PC-3 (cell line): ENCODE data around the gene EVA1B. TPM values are rescaled to one million over a fixed set of nuclear protein-coding genes. Genes with fewer than 3 reads are reported as not detected.

Experiments
- ATAC-seq: fragments of 200-7000 bp; cut with Tn5 transposase; 2 replicates; pipeline ENCODE4 v1.9.1; 2020; ENCODE audit warnings: mild to moderate bottlenecking, moderate library complexity
- BruUV-seq: library from RNA; stranded (reverse); fragments of 400-500 nt; replicated peaks from 2 replicates; lab custom pipeline; 2021; lab: Mats Ljungman, UMichigan
- CTCF ChIA-PET: fragments of 300-600 bp; sonication (Branson Sonifier 250); formaldehyde crosslinking; loops from one replicate; lab custom pipeline; 2022; ENCODE audit warnings: antibody characterized with exemption; lab: Charles Lee
- POLR2A ChIA-PET: fragments of 300-600 bp; sonication (Branson Sonifier 250); formaldehyde crosslinking; loops from one replicate; lab custom pipeline; 2022; ENCODE audit warnings: antibody characterized with exemption; ENCODE audit not compliant: unreplicated experiment; lab: Charles Lee
- DNase-seq: peaks from one replicate; pipeline ENCODE4 v3.0.0-alpha.2; 2015
- H2AFZ ChIP-seq: fragments of 300-600 bp; sonication (generic); 2 replicates; pipeline ENCODE4 v1.6.0; 2016; ENCODE audit warnings: antibody characterized with exemption, low read length
- H3F3A ChIP-seq: fragments of 300-600 bp; sonication (generic); one replicate; pipeline ENCODE4 v1.6.0; 2017; ENCODE audit warnings: antibody characterized with exemption, low read length, control low read depth, mild to moderate bottlenecking; ENCODE audit not compliant: unreplicated experiment
- H3K27ac ChIP-seq: fragments of 300-600 bp; sonication (generic); 2 replicates; pipeline ENCODE4 v1.5.1; 2016; ENCODE audit warnings: mild to moderate bottlenecking, low read length
- H3K27me3 ChIP-seq: fragments of 300-600 bp; sonication (generic); 2 replicates; pipeline ENCODE4 v1.6.1; 2016; ENCODE audit warnings: low read length, mixed read lengths
- H3K36me3 ChIP-seq: fragments of 300-600 bp; sonication (generic); 2 replicates; pipeline ENCODE4 v1.6.1; 2016; ENCODE audit warnings: low read depth, mixed run types, low read length, mixed read lengths
- H3K4me1 ChIP-seq: fragments of 300-600 bp; sonication (generic); 2 replicates; pipeline ENCODE4 v1.5.1; 2016; ENCODE audit warnings: low read length; ENCODE audit not compliant: insufficient read depth
- H3K4me2 ChIP-seq: fragments of 300-600 bp; sonication (generic); 2 replicates; pipeline ENCODE4 v1.6.0; 2016; ENCODE audit warnings: low read length
- H3K4me3 ChIP-seq: fragments of 300-600 bp; sonication (generic); 2 replicates; pipeline ENCODE4 v1.5.1; 2016; ENCODE audit warnings: mild to moderate bottlenecking, low read length, mixed read lengths
- H3K79me2 ChIP-seq: fragments of 300-600 bp; sonication (generic); 2 replicates; pipeline ENCODE4 v1.6.1; 2017; ENCODE audit warnings: low read length, mixed read lengths
- H3K9ac ChIP-seq: fragments of 300-600 bp; sonication (generic); 2 replicates; pipeline ENCODE4 v1.6.0; 2016; ENCODE audit warnings: mild to moderate bottlenecking, low read length
- H3K9me2 ChIP-seq: fragments of 300-600 bp; sonication (generic); replicated peaks from 2 replicates; pipeline ENCODE4 v1.6.1; 2016; ENCODE audit warnings: mixed run types, low read length, mixed read lengths
- H3K9me3 ChIP-seq: fragments of 300-600 bp; sonication (generic); 2 replicates; pipeline ENCODE4 v1.6.1; 2016; ENCODE audit warnings: low read length, mixed read lengths
- H4K20me1 ChIP-seq: fragments of 300-600 bp; sonication (generic); 2 replicates; pipeline ENCODE4 v1.6.1; 2016; ENCODE audit warnings: low read length, mixed read lengths
- EZH2 ChIP-seq: fragments of 300-600 bp; sonication (generic); IDR thresholded peaks from one replicate; pipeline ENCODE4 v1.6.1; 2017; ENCODE audit warnings: antibody characterized with exemption, mild to moderate bottlenecking, low read length; ENCODE audit not compliant: unreplicated experiment
- EZH2phosphoT487 ChIP-seq: fragments of 300-600 bp; sonication (generic); IDR thresholded peaks from 2 replicates; pipeline ENCODE4 v1.6.1; 2018; ENCODE audit warnings: mild to moderate bottlenecking, antibody characterized with exemption, low read length, borderline replicate concordance
- intact Hi-C: fragments of 100-400 bp; cut with micrococcal nuclease; formaldehyde crosslinking; loops from 2 replicates; pipeline ENCODE4 v1.9.0; 2023
- total RNA-seq: library from RNA; depleted of rRNA; stranded (reverse); fragments of >200 nt; gene quantifications from 2 replicates; pipeline ENCODE4 v1.2.3, GENCODE V29; 2014
- TF ChIP-seq, protein P1 (sequence below): fragments of 300-600 bp; sonication (generic); conservative IDR thresholded peaks from 2 replicates; pipeline ENCODE4 v1.5.1; 2017; ENCODE audit warnings: antibody characterized with exemption, low read depth, mild to moderate bottlenecking, low read length

EVA1B gene
- total RNA-seq, 1 experiment from 2014 or later = 89.1 TPM

DNA sequence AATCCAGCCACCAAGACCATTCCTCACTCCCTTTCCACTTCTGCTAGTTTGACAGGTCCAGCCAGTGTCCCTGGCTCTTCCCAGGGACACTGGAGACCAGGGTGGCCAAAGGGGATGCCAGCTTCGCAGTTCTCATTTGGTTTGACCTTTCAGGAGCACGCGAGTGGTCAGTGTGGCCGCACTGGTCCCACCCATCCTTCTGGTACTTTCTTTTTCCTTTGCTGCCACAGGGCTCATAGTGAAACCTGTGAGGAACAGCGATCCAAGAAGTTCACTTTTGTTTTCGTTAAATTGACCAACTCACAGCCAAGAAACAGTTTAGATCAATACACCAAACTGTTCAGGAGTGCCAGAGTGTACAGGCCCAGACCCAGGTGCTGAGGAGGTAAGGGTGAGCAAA, 14.4 kb upstream of the EVA1B start:
- ChIA-PET CTCF (no interaction called here), POLR2A (no interaction called here)
- DNase-seq (no peak), ATAC-seq (no peak)
- Histone ChIP-seq H4K20me1 (no peaks in the 10 kb centered on the region), H3K4me1 (0 out of 2 replicates have a peak, but pooled peaks cover 3% of the 10 kb centered on the region), H3K79me2 (no peaks in the 10 kb centered on the region), H3K9me3 (no peaks in the 10 kb centered on the region), H3K9me2 (no peaks in the 10 kb centered on the region), H3K27me3 (no peaks in the 10 kb centered on the region), H3K27ac (no peak overlapping the region), H3K9ac (no peak overlapping the region), H3K4me3 (no peak overlapping the region), H3K4me2 (no peak overlapping the region), H3K36me3 (peaks cover 4% of the 10 kb centered on the region; the same call in 1 of the 2 replicates), H3F3A (no peaks in the 10 kb centered on the region), H2AFZ (no peak overlapping the region)
- no peak for TF ChIP-seq EZH2
- TF ChIP-seq, protein P1, sequence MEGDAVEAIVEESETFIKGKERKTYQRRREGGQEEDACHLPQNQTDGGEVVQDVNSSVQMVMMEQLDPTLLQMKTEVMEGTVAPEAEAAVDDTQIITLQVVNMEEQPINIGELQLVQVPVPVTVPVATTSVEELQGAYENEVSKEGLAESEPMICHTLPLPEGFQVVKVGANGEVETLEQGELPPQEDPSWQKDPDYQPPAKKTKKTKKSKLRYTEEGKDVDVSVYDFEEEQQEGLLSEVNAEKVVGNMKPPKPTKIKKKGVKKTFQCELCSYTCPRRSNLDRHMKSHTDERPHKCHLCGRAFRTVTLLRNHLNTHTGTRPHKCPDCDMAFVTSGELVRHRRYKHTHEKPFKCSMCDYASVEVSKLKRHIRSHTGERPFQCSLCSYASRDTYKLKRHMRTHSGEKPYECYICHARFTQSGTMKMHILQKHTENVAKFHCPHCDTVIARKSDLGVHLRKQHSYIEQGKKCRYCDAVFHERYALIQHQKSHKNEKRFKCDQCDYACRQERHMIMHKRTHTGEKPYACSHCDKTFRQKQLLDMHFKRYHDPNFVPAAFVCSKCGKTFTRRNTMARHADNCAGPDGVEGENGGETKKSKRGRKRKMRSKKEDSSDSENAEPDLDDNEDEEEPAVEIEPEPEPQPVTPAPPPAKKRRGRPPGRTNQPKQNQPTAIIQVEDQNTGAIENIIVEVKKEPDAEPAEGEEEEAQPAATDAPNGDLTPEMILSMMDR = no peak
- TF ChIP-seq EZH2phosphoT487 = no peak
- intact Hi-C loops = no loop called here
- BruUV-seq = no TSS peak

DNA sequence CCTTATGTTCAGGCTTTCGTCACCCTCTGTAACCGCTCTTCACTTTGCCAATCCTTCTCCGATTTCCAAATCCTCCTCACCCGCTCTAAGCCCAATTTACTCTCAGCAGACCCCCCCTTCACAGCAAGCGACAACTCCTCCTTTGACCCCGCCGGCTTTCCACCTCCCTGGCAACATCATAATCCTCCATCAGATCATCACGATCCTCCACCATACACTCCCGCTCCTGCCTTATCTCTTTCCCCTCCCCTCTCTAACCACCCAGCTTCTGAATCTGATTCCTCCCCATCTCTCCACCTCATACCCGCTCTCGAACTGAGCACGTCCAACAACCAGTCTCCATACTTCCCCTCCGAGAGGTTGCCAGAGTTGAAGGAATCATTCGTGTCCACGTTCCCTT, 7.5 kb upstream of the EVA1B start:
- no peaks in the 10 kb centered on the region for H3K27me3 ChIP-seq
- POLR2A ChIA-PET = no interaction called here
- H3K9me3 ChIP-seq = no peaks in the 10 kb centered on the region
- no peak overlapping the region for H3K27ac ChIP-seq
- CTCF ChIA-PET = no interaction called here
- DNase-seq = no peak
- ATAC-seq = no peak
- H4K20me1 ChIP-seq = no peaks in the 10 kb centered on the region
- no peaks in the 10 kb centered on the region for H3F3A ChIP-seq
- no peaks in the 10 kb centered on the region for H3K79me2 ChIP-seq
- H2AFZ ChIP-seq = no peak overlapping the region
- no peak overlapping the region for H3K9ac ChIP-seq
- intact Hi-C loops = no loop called here
- no peak overlapping the region for H3K4me2 ChIP-seq
- TF ChIP-seq EZH2phosphoT487 (no peak), EZH2 (no peak)
- TF ChIP-seq, protein P1 = no peak
- H3K4me1 ChIP-seq = peaks cover 13% of the 10 kb centered on the region; the same call in 1 of the 2 replicates
- no peak overlapping the region for H3K4me3 ChIP-seq
- no TSS peak for BruUV-seq
- no peaks in the 10 kb centered on the region for H3K36me3 ChIP-seq
- no peaks in the 10 kb centered on the region for H3K9me2 ChIP-seq

DNA sequence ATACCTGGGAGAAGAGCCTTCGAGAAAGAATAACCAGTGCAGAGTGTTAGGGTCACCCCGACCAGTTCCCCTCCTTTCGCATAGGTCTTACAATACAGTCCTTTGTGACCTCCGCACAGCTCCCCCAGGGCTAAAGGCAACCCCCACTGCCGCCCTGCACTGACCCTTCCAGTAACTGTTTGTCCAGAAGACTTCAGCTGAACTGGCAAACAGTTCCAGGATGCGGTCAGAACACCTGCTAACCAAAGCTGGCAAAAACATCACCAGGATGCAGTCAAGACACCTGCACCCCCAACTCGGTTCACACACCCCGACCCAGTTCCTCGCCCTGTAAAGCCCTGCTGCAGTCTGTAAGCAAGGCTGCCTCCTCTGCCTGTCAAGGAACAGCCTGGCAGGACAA, 6.4 kb upstream of the EVA1B start:
- Histone ChIP-seq H3K27me3 (no peaks in the 10 kb centered on the region), H3K36me3 (no peaks in the 10 kb centered on the region), H3K79me2 (no peaks in the 10 kb centered on the region), H2AFZ (no peak overlapping the region), H4K20me1 (no peaks in the 10 kb centered on the region), H3K4me2 (no peak overlapping the region), H3K9me2 (no peaks in the 10 kb centered on the region), H3K27ac (no peak overlapping the region), H3K4me1 (peaks cover 13% of the 10 kb centered on the region; the same call in 1 of the 2 replicates), H3F3A (no peaks in the 10 kb centered on the region), H3K9ac (no peak overlapping the region), H3K4me3 (no peak overlapping the region), H3K9me3 (no peaks in the 10 kb centered on the region)
- ChIA-PET POLR2A (no interaction called here), CTCF (no interaction called here)
- ATAC-seq (no peak), DNase-seq (no peak)
- BruUV-seq = no TSS peak
- no peak for TF ChIP-seq EZH2phosphoT487
- no peak for TF ChIP-seq EZH2
- TF ChIP-seq, protein P1 = no peak
- intact Hi-C loops = no loop called here
